ENCODE results near the gene CTDSP1.

The CTDSP1 gene

GRCh38 chr2:218427741-218428140 lies 28.1 kb downstream of the CTDSP1 start:
- TF ChIP-seq, protein P1, sequence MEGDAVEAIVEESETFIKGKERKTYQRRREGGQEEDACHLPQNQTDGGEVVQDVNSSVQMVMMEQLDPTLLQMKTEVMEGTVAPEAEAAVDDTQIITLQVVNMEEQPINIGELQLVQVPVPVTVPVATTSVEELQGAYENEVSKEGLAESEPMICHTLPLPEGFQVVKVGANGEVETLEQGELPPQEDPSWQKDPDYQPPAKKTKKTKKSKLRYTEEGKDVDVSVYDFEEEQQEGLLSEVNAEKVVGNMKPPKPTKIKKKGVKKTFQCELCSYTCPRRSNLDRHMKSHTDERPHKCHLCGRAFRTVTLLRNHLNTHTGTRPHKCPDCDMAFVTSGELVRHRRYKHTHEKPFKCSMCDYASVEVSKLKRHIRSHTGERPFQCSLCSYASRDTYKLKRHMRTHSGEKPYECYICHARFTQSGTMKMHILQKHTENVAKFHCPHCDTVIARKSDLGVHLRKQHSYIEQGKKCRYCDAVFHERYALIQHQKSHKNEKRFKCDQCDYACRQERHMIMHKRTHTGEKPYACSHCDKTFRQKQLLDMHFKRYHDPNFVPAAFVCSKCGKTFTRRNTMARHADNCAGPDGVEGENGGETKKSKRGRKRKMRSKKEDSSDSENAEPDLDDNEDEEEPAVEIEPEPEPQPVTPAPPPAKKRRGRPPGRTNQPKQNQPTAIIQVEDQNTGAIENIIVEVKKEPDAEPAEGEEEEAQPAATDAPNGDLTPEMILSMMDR (IDR thresholded peaks at IDR 0.05; ENCODE audit: control extremely low read depth, extremely low read depth, low read depth, missing control alignments), result no peak
- no peak for DNase-seq (ENCODE audit: extremely low spot score)
- ChIA-PET CTCF (interaction anchor here (1.0 to 1.5 kb wide), 2 partner anchors 10 to 52 kb away, joined by 3 read pairs; no protein-coding TSS in a partner anchor), POLR2A (no interaction called here)

GRCh38 chr2:218428846-218429558 lies 29.3 kb downstream of the CTDSP1 start:
- peak; percentile 16 for DNase-seq (ENCODE audit: extremely low spot score)
- TF ChIP-seq, protein P1 (IDR thresholded peaks at IDR 0.05; ENCODE audit: control extremely low read depth, extremely low read depth, low read depth, missing control alignments), result no peak
- CTCF ChIA-PET, result interaction anchor here (1.0 kb wide), 1 partner anchor 18 kb away, joined by 3 read pairs; no protein-coding TSS in a partner anchor
- POLR2A ChIA-PET, result no interaction called here

DNA sequence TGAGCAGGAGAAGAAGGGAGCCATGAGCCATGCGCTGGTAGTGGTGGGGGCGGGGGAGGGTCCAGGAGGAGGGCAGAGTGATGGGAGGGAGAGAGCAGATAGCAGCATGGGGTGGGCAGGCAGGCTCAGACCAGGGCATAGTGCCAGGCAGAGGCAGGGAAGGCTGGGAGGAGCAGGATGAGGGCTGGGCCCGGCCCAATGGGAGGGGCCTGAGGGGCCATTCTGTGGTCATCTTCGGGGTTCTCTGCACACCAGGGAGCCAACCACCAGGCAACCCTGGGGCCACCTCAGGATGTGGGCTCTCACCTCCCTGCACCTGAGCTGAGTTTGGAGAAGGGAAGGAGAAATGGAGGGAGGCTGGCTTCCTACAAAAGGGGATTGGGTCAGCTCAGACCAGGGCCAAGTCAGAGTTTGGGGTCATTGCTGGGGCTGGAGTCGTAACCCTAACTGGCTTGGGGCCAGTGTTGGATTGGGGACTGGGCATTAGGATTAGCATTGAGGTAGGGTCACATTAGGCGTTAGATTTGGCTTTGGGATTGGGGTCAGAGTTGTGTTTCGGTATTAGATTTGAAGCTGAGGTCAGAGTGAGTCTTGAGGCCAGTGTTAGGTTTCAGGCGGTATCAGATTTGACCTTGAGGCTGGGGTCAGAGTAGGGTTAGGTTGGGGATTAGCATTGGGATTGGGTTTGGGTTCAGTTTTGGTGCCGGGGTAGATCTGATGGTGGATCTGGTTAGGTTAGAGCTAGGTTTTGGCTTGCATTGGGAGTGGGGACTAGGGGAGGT lies 30.4 kb downstream of the CTDSP1 start:
- TF ChIP-seq, protein P1 (IDR thresholded peaks at IDR 0.05; ENCODE audit: control extremely low read depth, extremely low read depth, low read depth, missing control alignments), result no peak
- ChIA-PET CTCF (interaction anchor here (0.9 to 1.5 kb wide), 2 partner anchors 23 to 73 kb away, joined by 3 read pairs; no protein-coding TSS in a partner anchor), POLR2A (no interaction called here)
- peak; percentile 14 for DNase-seq (ENCODE audit: extremely low spot score)

DNA sequence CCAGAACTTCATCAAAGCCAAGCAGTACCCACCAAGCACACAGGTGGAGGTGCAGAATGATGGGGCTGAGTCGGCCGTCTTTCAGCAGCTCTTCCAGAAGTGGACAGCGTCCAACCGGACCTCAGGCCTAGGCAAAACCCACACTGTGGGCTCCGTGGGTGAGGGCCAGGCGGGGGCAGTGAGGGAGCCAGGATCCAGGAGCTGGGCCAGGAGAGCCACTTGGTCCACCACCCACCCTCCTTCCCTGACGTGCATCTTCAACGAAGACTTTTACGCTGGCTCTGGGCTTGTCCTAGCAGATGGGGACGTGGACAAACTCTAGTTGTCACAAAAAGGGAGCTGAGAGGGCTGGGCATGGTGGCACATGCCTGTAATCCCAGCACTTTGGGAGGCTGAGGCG lies 31.1 kb downstream of the CTDSP1 start:
- TF ChIP-seq, protein P1 (IDR thresholded peaks at IDR 0.05; ENCODE audit: control extremely low read depth, extremely low read depth, low read depth, missing control alignments), result no peak
- POLR2A ChIA-PET, result no interaction called here
- CTCF ChIA-PET, result interaction anchor here (0.9 to 1.5 kb wide), 6 partner anchors 10 to 74 kb away, joined by 3 read pairs; no protein-coding TSS in a partner anchor
- peak; percentile 6 for DNase-seq (ENCODE audit: extremely low spot score)

DNA sequence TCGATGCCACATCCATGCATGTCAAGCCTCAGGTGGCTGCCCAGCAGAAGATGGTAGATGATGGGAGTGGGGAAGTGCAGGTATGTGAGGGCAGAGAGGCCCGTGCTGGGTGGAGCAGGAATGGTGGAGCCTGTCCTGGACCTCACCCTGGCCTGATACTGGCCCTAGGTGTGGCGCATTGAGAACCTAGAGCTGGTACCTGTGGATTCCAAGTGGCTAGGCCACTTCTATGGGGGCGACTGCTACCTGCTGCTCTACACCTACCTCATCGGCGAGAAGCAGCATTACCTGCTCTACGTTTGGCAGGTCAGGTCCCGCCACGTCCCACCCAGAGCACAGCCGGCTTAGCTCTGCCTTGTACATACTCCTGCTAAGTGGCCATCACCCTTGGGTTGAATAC lies 32.2 kb downstream of the CTDSP1 start:
- CTCF ChIA-PET, result interaction anchor here (1.3 kb wide), 1 partner anchor 9 kb away, joined by 3 read pairs; no protein-coding TSS in a partner anchor
- POLR2A ChIA-PET, result interaction anchor here (0.6 kb wide), 1 partner anchor 23 kb away, joined by 6 read pairs; no protein-coding TSS in a partner anchor
- peak; percentile 8 for DNase-seq (ENCODE audit: extremely low spot score)

More for the DNA sequence above, 32.2 kb downstream of the CTDSP1 start:
- TF ChIP-seq, protein P1 (IDR thresholded peaks at IDR 0.05; ENCODE audit: control extremely low read depth, extremely low read depth, low read depth, missing control alignments), result no peak

Data from GM10248 (cell line).